ENCODE measurements around the gene RNGTT.

RNGTT gene

GRCh38 chr6:88599571-88599970 is 363.8 kb downstream of the RNGTT start:
- Histone ChIP-seq H3K4me1 (ENCODE audit: control insufficient read depth in 2 of 2, insufficient read depth in 2 of 2, low read length in 2 of 2) (no peaks in the 10 kb centered on the region), H3K4me3 (ENCODE audit: low read length in 2 of 2) (no peak overlapping the region), H3K27me3 (ENCODE audit: control insufficient read depth in 2 of 2, insufficient read depth in 2 of 2, low read length in 2 of 2) (no peaks in the 10 kb centered on the region), H3K27ac (ENCODE audit: low read depth in 2 of 2, low read length in 2 of 2) (no peak overlapping the region), H3K36me3 (ENCODE audit: control insufficient read depth in 2 of 2, insufficient read depth in 2 of 2, low read length in 2 of 2) (no peaks in the 10 kb centered on the region), H3K9ac (ENCODE audit: low read depth in 1 of 2, low read length in 2 of 2) (no peak overlapping the region), H3K9me3 (ENCODE audit: control insufficient read depth in 2 of 2, low read length in 2 of 2) (no peaks in the 10 kb centered on the region)

GRCh38 chr6:88596801-88597200 is 366.6 kb downstream of the RNGTT start:
- H3K36me3 ChIP-seq (ENCODE audit: control insufficient read depth in 2 of 2, insufficient read depth in 2 of 2, low read length in 2 of 2), result no peaks in the 10 kb centered on the region
- H3K27ac ChIP-seq (ENCODE audit: low read depth in 2 of 2, low read length in 2 of 2), result no peak overlapping the region
- no peaks in the 10 kb centered on the region for H3K4me1 ChIP-seq (ENCODE audit: control insufficient read depth in 2 of 2, insufficient read depth in 2 of 2, low read length in 2 of 2)
- no peak overlapping the region for H3K9ac ChIP-seq (ENCODE audit: low read depth in 1 of 2, low read length in 2 of 2)
- H3K27me3 ChIP-seq (ENCODE audit: control insufficient read depth in 2 of 2, insufficient read depth in 2 of 2, low read length in 2 of 2), result no peaks in the 10 kb centered on the region
- no peaks in the 10 kb centered on the region for H3K9me3 ChIP-seq (ENCODE audit: control insufficient read depth in 2 of 2, low read length in 2 of 2)
- H3K4me3 ChIP-seq (ENCODE audit: low read length in 2 of 2), result no peak overlapping the region

- Histone ChIP-seq H3K4me3 (ENCODE audit: low read length in 2 of 2) (no peak overlapping the region), H3K9ac (ENCODE audit: low read depth in 1 of 2, low read length in 2 of 2) (no peak overlapping the region), H3K4me1 (ENCODE audit: control insufficient read depth in 2 of 2, insufficient read depth in 2 of 2, low read length in 2 of 2) (no peaks in the 10 kb centered on the region), H3K36me3 (ENCODE audit: control insufficient read depth in 2 of 2, insufficient read depth in 2 of 2, low read length in 2 of 2) (no peaks in the 10 kb centered on the region), H3K9me3 (ENCODE audit: control insufficient read depth in 2 of 2, low read length in 2 of 2) (no peaks in the 10 kb centered on the region), H3K27me3 (ENCODE audit: control insufficient read depth in 2 of 2, insufficient read depth in 2 of 2, low read length in 2 of 2) (no peaks in the 10 kb centered on the region), H3K27ac (ENCODE audit: low read depth in 2 of 2, low read length in 2 of 2) (no peak overlapping the region)
Observed at GRCh38 chr6:88588938-88589337, 374.5 kb downstream of the RNGTT start.

GRCh38 chr6:88587150-88587520 is 376.3 kb downstream of the RNGTT start:
- no peaks in the 10 kb centered on the region for H3K9me3 ChIP-seq (ENCODE audit: control insufficient read depth in 2 of 2, low read length in 2 of 2)
- H3K27me3 ChIP-seq (ENCODE audit: control insufficient read depth in 2 of 2, insufficient read depth in 2 of 2, low read length in 2 of 2), result no peaks in the 10 kb centered on the region
- no peak overlapping the region for H3K4me3 ChIP-seq (ENCODE audit: low read length in 2 of 2)

DNA sequence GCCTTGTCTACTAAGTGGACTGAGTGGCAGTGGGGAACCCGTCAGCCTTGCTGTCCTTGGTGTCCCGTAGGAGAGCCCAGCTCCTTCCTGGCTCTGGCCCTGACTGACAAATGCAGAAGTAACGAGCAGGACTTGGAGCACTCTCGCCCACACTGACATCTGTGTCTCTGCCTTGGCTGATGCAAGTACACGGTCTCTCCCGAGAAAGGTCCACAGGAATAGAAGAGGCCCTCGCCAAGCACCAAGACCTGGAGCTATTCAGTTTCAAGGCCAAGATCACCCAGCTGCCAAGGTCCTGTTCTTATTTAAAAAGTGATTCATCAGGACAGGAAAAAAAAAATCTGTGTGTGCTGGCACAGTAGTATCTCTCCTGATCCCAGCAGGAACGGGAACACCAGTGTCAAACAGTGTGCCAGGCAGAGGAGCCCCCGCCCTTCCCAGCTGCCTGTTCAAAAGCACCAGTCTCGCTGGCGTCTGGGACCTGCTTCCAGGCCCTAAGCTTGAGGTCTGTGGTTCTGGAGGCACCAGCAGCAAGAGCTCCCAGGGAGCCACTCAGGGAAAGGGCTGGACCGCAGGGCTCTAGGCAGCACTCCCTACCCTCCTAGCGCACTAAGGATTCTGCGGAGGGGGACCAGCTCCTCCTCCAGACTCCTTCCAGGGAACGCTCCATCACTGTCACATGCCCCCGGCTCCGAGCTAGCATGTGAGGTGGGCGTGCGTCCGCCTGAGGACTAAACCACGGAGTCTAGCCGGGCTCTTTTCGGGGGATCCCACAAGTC is 376.9 kb downstream of the RNGTT start:
- no peaks in the 10 kb centered on the region for H3K36me3 ChIP-seq (ENCODE audit: control insufficient read depth in 2 of 2, insufficient read depth in 2 of 2, low read length in 2 of 2)
- peaks cover 0 to 2% of the 10 kb centered on the region in 2 donors for H3K9me3 ChIP-seq (ENCODE audit: control insufficient read depth in 2 of 2, low read length in 2 of 2)
- no peaks in the 10 kb centered on the region for H3K27me3 ChIP-seq (ENCODE audit: control insufficient read depth in 2 of 2, insufficient read depth in 2 of 2, low read length in 2 of 2)
- no peak overlapping the region for H3K27ac ChIP-seq (ENCODE audit: low read depth in 2 of 2, low read length in 2 of 2)
- no peak overlapping the region for H3K4me3 ChIP-seq (ENCODE audit: low read length in 2 of 2)
- H3K4me1 ChIP-seq (ENCODE audit: control insufficient read depth in 2 of 2, insufficient read depth in 2 of 2, low read length in 2 of 2), result no peaks in the 10 kb centered on the region
- no peak overlapping the region for H3K9ac ChIP-seq (ENCODE audit: low read depth in 1 of 2, low read length in 2 of 2)

More at GRCh38 chr6:88587150-88587520, 376.3 kb downstream of the RNGTT start:
- Histone ChIP-seq H3K4me1 (ENCODE audit: control insufficient read depth in 2 of 2, insufficient read depth in 2 of 2, low read length in 2 of 2) (no peaks in the 10 kb centered on the region), H3K36me3 (ENCODE audit: control insufficient read depth in 2 of 2, insufficient read depth in 2 of 2, low read length in 2 of 2) (no peaks in the 10 kb centered on the region), H3K9ac (ENCODE audit: low read depth in 1 of 2, low read length in 2 of 2) (no peak overlapping the region), H3K27ac (ENCODE audit: low read depth in 2 of 2, low read length in 2 of 2) (no peak overlapping the region)

DNA sequence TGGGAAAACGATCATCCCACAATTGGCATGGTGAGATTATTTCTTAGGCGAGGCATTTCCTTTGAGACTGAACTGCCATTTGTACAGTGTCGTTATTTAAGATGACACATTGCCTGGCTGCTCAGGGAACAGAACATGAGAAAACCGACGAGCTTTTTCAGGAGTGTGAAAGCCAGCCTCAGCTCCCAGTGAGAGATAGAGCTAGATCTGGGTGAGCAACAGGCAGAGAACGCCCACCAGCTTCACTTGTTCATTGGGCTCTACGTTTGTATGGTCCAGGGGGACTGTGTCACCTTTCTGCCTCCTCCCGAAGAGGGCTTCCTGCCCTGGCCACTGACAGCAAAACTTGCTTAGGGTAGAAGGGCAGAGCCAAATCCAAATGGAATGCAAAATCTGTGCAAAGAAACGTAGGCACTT is 378.1 kb downstream of the RNGTT start:
- no peak overlapping the region for H3K9ac ChIP-seq (ENCODE audit: low read depth in 1 of 2, low read length in 2 of 2)
- no peaks in the 10 kb centered on the region for H3K36me3 ChIP-seq (ENCODE audit: control insufficient read depth in 2 of 2, insufficient read depth in 2 of 2, low read length in 2 of 2)
- no peaks in the 10 kb centered on the region for H3K4me1 ChIP-seq (ENCODE audit: control insufficient read depth in 2 of 2, insufficient read depth in 2 of 2, low read length in 2 of 2)
- no peak overlapping the region for H3K4me3 ChIP-seq (ENCODE audit: low read length in 2 of 2)
- no peak overlapping the region for H3K27ac ChIP-seq (ENCODE audit: low read depth in 2 of 2, low read length in 2 of 2)
- H3K9me3 ChIP-seq (ENCODE audit: control insufficient read depth in 2 of 2, low read length in 2 of 2), result peaks cover 0 to 2% of the 10 kb centered on the region in 2 donors
- H3K27me3 ChIP-seq (ENCODE audit: control insufficient read depth in 2 of 2, insufficient read depth in 2 of 2, low read length in 2 of 2), result no peaks in the 10 kb centered on the region

- Histone ChIP-seq H3K27ac (ENCODE audit: low read depth in 2 of 2, low read length in 2 of 2) (no peak overlapping the region), H3K4me1 (ENCODE audit: control insufficient read depth in 2 of 2, insufficient read depth in 2 of 2, low read length in 2 of 2) (no peaks in the 10 kb centered on the region), H3K4me3 (ENCODE audit: low read length in 2 of 2) (no peak overlapping the region)
Observed at GRCh38 chr6:88584581-88585275, 378.7 kb downstream of the RNGTT start.

DNA sequence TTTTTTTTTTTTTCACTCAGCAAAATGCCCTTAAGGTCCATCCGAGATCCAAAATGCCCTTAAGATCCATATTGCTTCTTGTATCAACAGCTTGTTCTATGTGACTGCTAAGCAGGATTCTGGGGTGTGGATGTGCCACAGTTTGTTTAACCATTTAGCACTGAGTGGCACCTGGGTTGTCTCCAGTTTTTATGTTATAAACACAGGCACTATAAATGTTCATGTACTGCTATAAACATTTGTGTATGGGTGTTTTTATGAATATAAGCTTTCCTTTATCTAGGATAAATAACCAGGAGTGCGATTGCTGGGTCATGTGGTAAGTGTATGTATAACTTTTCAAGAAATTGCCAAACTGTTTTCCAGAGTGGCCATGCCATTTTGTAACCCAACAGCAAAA is 386.0 kb downstream of the RNGTT start:
- H3K9ac ChIP-seq (ENCODE audit: low read depth in 1 of 2, low read length in 2 of 2), result no peak overlapping the region
- no peak overlapping the region for H3K27ac ChIP-seq (ENCODE audit: low read depth in 2 of 2, low read length in 2 of 2)
- H3K4me3 ChIP-seq (ENCODE audit: low read length in 2 of 2), result no peak overlapping the region
- H3K9me3 ChIP-seq (ENCODE audit: control insufficient read depth in 2 of 2, low read length in 2 of 2), result peaks cover 0 to 2% of the 10 kb centered on the region in 2 donors
- no peaks in the 10 kb centered on the region for H3K27me3 ChIP-seq (ENCODE audit: control insufficient read depth in 2 of 2, insufficient read depth in 2 of 2, low read length in 2 of 2)
- peaks cover 0 to 5% of the 10 kb centered on the region in 2 donors for H3K4me1 ChIP-seq (ENCODE audit: control insufficient read depth in 2 of 2, insufficient read depth in 2 of 2, low read length in 2 of 2)
- no peaks in the 10 kb centered on the region for H3K36me3 ChIP-seq (ENCODE audit: control insufficient read depth in 2 of 2, insufficient read depth in 2 of 2, low read length in 2 of 2)

More at GRCh38 chr6:88584581-88585275, 378.7 kb downstream of the RNGTT start:
- H3K9me3 ChIP-seq (ENCODE audit: control insufficient read depth in 2 of 2, low read length in 2 of 2), result peaks cover 0 to 2% of the 10 kb centered on the region in 2 donors
- H3K9ac ChIP-seq (ENCODE audit: low read depth in 1 of 2, low read length in 2 of 2), result no peak overlapping the region
- H3K36me3 ChIP-seq (ENCODE audit: control insufficient read depth in 2 of 2, insufficient read depth in 2 of 2, low read length in 2 of 2), result no peaks in the 10 kb centered on the region
- no peaks in the 10 kb centered on the region for H3K27me3 ChIP-seq (ENCODE audit: control insufficient read depth in 2 of 2, insufficient read depth in 2 of 2, low read length in 2 of 2)

GRCh38 chr6:88575536-88575935 is 387.9 kb downstream of the RNGTT start:
- Histone ChIP-seq H3K4me3 (ENCODE audit: low read length in 2 of 2) (no peak overlapping the region), H3K9me3 (ENCODE audit: control insufficient read depth in 2 of 2, low read length in 2 of 2) (no peaks in the 10 kb centered on the region), H3K27me3 (ENCODE audit: control insufficient read depth in 2 of 2, insufficient read depth in 2 of 2, low read length in 2 of 2) (no peaks in the 10 kb centered on the region), H3K4me1 (ENCODE audit: control insufficient read depth in 2 of 2, insufficient read depth in 2 of 2, low read length in 2 of 2) (peaks cover 0 to 5% of the 10 kb centered on the region in 2 donors), H3K9ac (ENCODE audit: low read depth in 1 of 2, low read length in 2 of 2) (no peak overlapping the region), H3K36me3 (ENCODE audit: control insufficient read depth in 2 of 2, insufficient read depth in 2 of 2, low read length in 2 of 2) (no peaks in the 10 kb centered on the region), H3K27ac (ENCODE audit: low read depth in 2 of 2, low read length in 2 of 2) (no peak overlapping the region)

DNA sequence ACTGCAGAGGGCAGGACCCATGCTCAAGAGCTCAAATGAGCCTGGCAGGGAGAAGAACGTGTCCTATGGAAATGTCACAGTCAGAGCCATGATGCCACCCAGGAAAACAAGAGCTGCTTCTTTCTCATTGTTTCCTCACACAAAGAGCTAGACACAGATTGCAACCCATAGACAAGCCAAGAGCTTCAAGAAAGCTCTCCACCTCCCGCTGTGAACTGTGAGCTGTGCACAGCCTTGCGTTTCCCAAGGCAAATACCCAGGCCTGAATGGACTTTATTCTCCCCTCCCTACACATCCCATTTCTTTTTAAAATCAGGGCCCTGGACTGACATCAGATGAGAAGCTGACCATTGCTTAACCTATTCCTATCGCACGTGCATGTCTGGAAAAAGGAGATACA is 388.8 kb downstream of the RNGTT start:
- Histone ChIP-seq H3K4me1 (ENCODE audit: control insufficient read depth in 2 of 2, insufficient read depth in 2 of 2, low read length in 2 of 2) (peaks cover 0 to 5% of the 10 kb centered on the region in 2 donors), H3K27ac (ENCODE audit: low read depth in 2 of 2, low read length in 2 of 2) (no peak overlapping the region), H3K9me3 (ENCODE audit: control insufficient read depth in 2 of 2, low read length in 2 of 2) (no peaks in the 10 kb centered on the region), H3K4me3 (ENCODE audit: low read length in 2 of 2) (no peak overlapping the region), H3K9ac (ENCODE audit: low read depth in 1 of 2, low read length in 2 of 2) (no peak overlapping the region), H3K27me3 (ENCODE audit: control insufficient read depth in 2 of 2, insufficient read depth in 2 of 2, low read length in 2 of 2) (no peaks in the 10 kb centered on the region), H3K36me3 (ENCODE audit: control insufficient read depth in 2 of 2, insufficient read depth in 2 of 2, low read length in 2 of 2) (no peaks in the 10 kb centered on the region)

Data from mucosa of rectum (tissue), 2 donors.